MM.1S (cell line): ENCODE data around the gene ACSL5.

Experiments used
- CTCF ChIP-seq: fragments of 300-600 bp; sonication (generic); IDR thresholded peaks from 2 replicates; pipeline ENCODE4 v1.5.1; 2016; ENCODE audit warnings: antibody characterized with exemption, low read length, mixed read lengths
- EZH2 ChIP-seq: fragments of 300-600 bp; sonication (generic); optimal IDR thresholded peaks from 2 replicates; pipeline ENCODE3; 2017; ENCODE audit warnings: low read depth, mild to moderate bottlenecking, antibody characterized with exemption, low read length, mixed read lengths

- TF ChIP-seq CTCF (no peak), EZH2 (no peak)
Measured at GRCh38 chr10:112390125-112390703, 16.3 kb downstream of the ACSL5 start.
